HEK293 (cell line): ENCODE measurements around the gene DLG2.

Experiments used
- CTCF ChIA-PET: fragments of 350-600 bp; formaldehyde crosslinking; extraction: SDS; loops from one replicate; lab custom pipeline; 2021; ENCODE audit warnings: antibody characterized with exemption; lab: Yijun Ruan, JAX
- POLR2A ChIA-PET: fragments of 300-600 bp; formaldehyde crosslinking; extraction: SDS; loops from one replicate; lab custom pipeline; 2020; ENCODE audit warnings: antibody characterized with exemption, inconsistent platforms; lab: Yijun Ruan, JAX
- H3K27ac ChIP-seq: fragments of 200-500 bp; sonication (Bioruptor generic); 2 replicates; pipeline ENCODE4 v1.5.1; 2014; ENCODE audit warnings: low read depth, low read length, control low read depth, inconsistent platforms; ENCODE audit errors: extremely low read depth
- H3K36me3 ChIP-seq, 2 experiments: fragments of 200-500 bp in 1 of 2; sonication (Bioruptor generic) in 1 of 2; 1 replicate in 1 of 2; 2 replicates in 1 of 2; pipeline ENCODE4 v1.5.1; 2014 to 2017; ENCODE audit warnings: inconsistent platforms in 2 of 2, low read length in 2 of 2; ENCODE audit not compliant: control insufficient read depth in 2 of 2, insufficient read depth in 1 of 2
- H3K4me1 ChIP-seq: fragments of 200-500 bp; sonication (Bioruptor generic); 2 replicates; pipeline ENCODE4 v1.5.1; 2014; ENCODE audit warnings: mild to moderate bottlenecking, low read length, inconsistent platforms; ENCODE audit not compliant: control insufficient read depth, insufficient read depth
- H3K4me3 ChIP-seq: 2 replicates; pipeline ENCODE4 v1.5.1; 2011; ENCODE audit warnings: low read depth, mild to moderate bottlenecking, control low read depth, low read length, moderate library complexity
- H3K9me3 ChIP-seq: fragments of 200-500 bp; sonication (Bioruptor generic); 2 replicates; pipeline ENCODE4 v1.5.1; 2014; ENCODE audit warnings: low read depth, low read length, inconsistent platforms; ENCODE audit not compliant: control insufficient read depth, insufficient read depth
- INSM2 ChIP-seq: fragments of 450-650 bp; formaldehyde crosslinking; IDR thresholded peaks from 2 replicates; pipeline ENCODE4 v1.5.1; 2016; ENCODE audit warnings: missing biosample characterization, missing genetic modification characterization
- KLF16 ChIP-seq: fragments of 450-650 bp; formaldehyde crosslinking; IDR thresholded peaks from 2 replicates; pipeline ENCODE4 v1.5.1; 2017; ENCODE audit warnings: missing biosample characterization, missing genetic modification characterization
- MEIS1 ChIP-seq: sonication (generic); formaldehyde crosslinking; IDR thresholded peaks from 2 replicates; pipeline ENCODE4 v1.8.1; 2022; ENCODE audit warnings: missing genetic modification reagents, mild to moderate bottlenecking, borderline replicate concordance
- PRDM6 ChIP-seq: fragments of 450-650 bp; formaldehyde crosslinking; IDR thresholded peaks from 2 replicates; pipeline ENCODE4 v1.5.1; 2017; ENCODE audit warnings: missing biosample characterization, missing genetic modification characterization
- REST ChIP-seq: fragments of 450-650 bp; formaldehyde crosslinking; IDR thresholded peaks from 2 replicates; pipeline ENCODE4 v1.5.1; 2016; ENCODE audit warnings: missing biosample characterization, missing genetic modification characterization
- SCRT1 ChIP-seq: fragments of 450-650 bp; formaldehyde crosslinking; IDR thresholded peaks from 2 replicates; pipeline ENCODE4 v1.5.1; 2016; ENCODE audit warnings: missing biosample characterization, missing genetic modification characterization, borderline replicate concordance
- SP3 ChIP-seq: fragments of 450-650 bp; formaldehyde crosslinking; IDR thresholded peaks from 2 replicates; pipeline ENCODE4 v1.5.1; 2016; ENCODE audit warnings: missing biosample characterization, missing genetic modification characterization
- ZNF112 ChIP-seq: fragments of 450-650 bp; formaldehyde crosslinking; IDR thresholded peaks from 2 replicates; pipeline ENCODE4 v1.5.0; 2017; ENCODE audit warnings: missing biosample characterization, missing genetic modification characterization
- ZNF214 ChIP-seq: fragments of 450-650 bp; formaldehyde crosslinking; IDR thresholded peaks from 2 replicates; pipeline ENCODE4 v1.5.1; 2017; ENCODE audit warnings: missing biosample characterization, mild to moderate bottlenecking, missing genetic modification characterization, borderline replicate concordance
- ZNF324 ChIP-seq: fragments of 450-650 bp; formaldehyde crosslinking; IDR thresholded peaks from 2 replicates; pipeline ENCODE4 v1.5.1; 2016; ENCODE audit warnings: missing biosample characterization, missing genetic modification characterization
- ZNF354C ChIP-seq: fragments of 450-650 bp; formaldehyde crosslinking; IDR thresholded peaks from 2 replicates; pipeline ENCODE4 v1.5.1; 2016; ENCODE audit warnings: missing biosample characterization, missing genetic modification characterization, low read depth, borderline replicate concordance
- ZNF473 ChIP-seq: fragments of 450-650 bp; formaldehyde crosslinking; IDR thresholded peaks from 2 replicates; pipeline ENCODE4 v1.5.1; 2017; ENCODE audit warnings: missing biosample characterization, missing genetic modification characterization
- ZNF791 ChIP-seq: fragments of 450-650 bp; formaldehyde crosslinking; IDR thresholded peaks from 2 replicates; pipeline ENCODE4 v1.5.1; 2016; ENCODE audit warnings: missing biosample characterization, missing genetic modification characterization
- ZNF830 ChIP-seq: fragments of 450-650 bp; IDR thresholded peaks from 2 replicates; pipeline ENCODE4 v1.5.0; 2018; ENCODE audit warnings: missing biosample characterization, missing genetic modification characterization, low read depth, mild to moderate bottlenecking, moderate library complexity
- ZXDB ChIP-seq: fragments of 450-650 bp; formaldehyde crosslinking; IDR thresholded peaks from 2 replicates; pipeline ENCODE4 v1.5.1; 2016; ENCODE audit warnings: missing biosample characterization, missing genetic modification characterization

Gene DLG2

DNA sequence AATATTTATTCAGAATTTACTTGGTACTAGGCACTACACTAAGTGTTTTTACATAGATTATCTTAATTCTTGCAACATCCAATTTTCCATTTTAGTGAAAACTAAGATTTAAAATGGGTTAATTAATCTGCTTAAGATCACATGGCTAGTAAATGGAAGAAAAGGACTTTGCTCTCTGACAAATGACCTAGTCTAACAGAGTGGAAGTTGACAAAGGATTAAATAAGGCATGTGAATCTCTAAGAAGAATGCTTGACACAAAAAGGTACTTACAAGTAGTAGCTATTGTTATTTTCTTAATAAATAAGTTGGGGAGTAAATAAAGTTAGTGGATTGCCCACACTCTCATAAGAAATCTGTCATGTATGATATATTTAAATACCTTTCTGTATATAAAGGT, 584.8 kb downstream of the DLG2 start (continued):
- no peak for TF ChIP-seq ZNF473 (tag by site-specific recombination)

- H3K4me1 ChIP-seq = no peaks in the 10 kb centered on the region
- no peak overlapping the region for H3K27ac ChIP-seq
- CTCF ChIA-PET = no interaction called here
- H3K9me3 ChIP-seq = no peaks in the 10 kb centered on the region
- POLR2A ChIA-PET = no interaction called here
- H3K36me3 ChIP-seq = no peaks in the 10 kb centered on the region
- no peak for TF ChIP-seq KLF16 (tag by site-specific recombination)
- no peak for TF ChIP-seq INSM2
- TF ChIP-seq SCRT1 (tag by site-specific recombination) = no peak
- TF ChIP-seq ZNF214 (tag by site-specific recombination) = no peak
- TF ChIP-seq ZNF830 (tag by site-specific recombination) = no peak
- TF ChIP-seq ZNF791 (tag by site-specific recombination) = no peak
- no peak for TF ChIP-seq PRDM6
- no peak for TF ChIP-seq ZNF112
- TF ChIP-seq SP3 (tag by site-specific recombination) = no peak
- H3K4me3 ChIP-seq = no peak overlapping the region
These were observed 587.0 kb downstream of the DLG2 start for GRCh38 chr11:85040166-85040565.

DNA sequence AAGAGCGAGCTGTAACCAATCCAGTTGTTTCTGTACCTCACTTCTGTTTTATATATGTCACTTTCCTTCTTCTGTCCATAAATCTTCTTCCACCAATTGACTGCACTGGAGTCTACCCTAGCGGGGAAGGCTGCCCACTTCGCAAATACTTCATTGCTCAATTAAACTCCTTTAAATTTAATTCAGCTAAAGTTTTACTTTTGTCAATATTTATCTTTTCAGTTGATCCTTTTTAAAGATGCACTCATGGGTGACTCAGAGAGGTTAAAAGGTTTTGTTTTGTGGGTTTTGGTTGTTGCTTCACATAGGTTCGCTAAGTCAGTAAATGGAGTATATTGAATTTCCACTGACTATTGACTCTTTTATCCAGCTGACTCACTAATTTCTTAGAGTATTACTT, 597.2 kb downstream of the DLG2 start:
- Histone ChIP-seq H3K4me1 (no peaks in the 10 kb centered on the region), H3K4me3 (no peak overlapping the region), H3K9me3 (no peaks in the 10 kb centered on the region), H3K27ac (no peak overlapping the region), H3K36me3 (no peaks in the 10 kb centered on the region)
- ChIA-PET CTCF (interaction anchor here (0.8 kb wide), 1 partner anchor 169 kb away, joined by 5 read pairs; no protein-coding TSS in a partner anchor), POLR2A (no interaction called here)
- TF ChIP-seq ZXDB (tag by site-specific recombination) (no peak), MEIS1 (CRISPR knock-in tag) (peak; percentile 65; the same call in 1 of the 2 replicates), ZNF354C (tag by site-specific recombination) (no peak), ZNF324 (tag by site-specific recombination) (no peak), REST (tag by site-specific recombination) (no peak)
